GM10248 (cell line): ENCODE measurements around the gene CD4.

Source experiments
- CTCF ChIA-PET: fragments of 300-600 bp; sonication (Branson Sonifier 250); formaldehyde crosslinking; extraction: SDS; loops from one replicate; lab custom pipeline; 2021; ENCODE audit warnings: antibody characterized with exemption; lab: Yijun Ruan, JAX
- POLR2A ChIA-PET: fragments of 350-650 bp; sonication (Branson Sonifier 250); formaldehyde crosslinking; extraction: SDS; loops from one replicate; lab custom pipeline; 2020; ENCODE audit warnings: antibody characterized with exemption; lab: Yijun Ruan, JAX
- DNase-seq: peaks from one replicate; pipeline ENCODE4 v3.0.0; 2012; ENCODE audit errors: extremely low spot score
- CTCF ChIP-seq: IDR thresholded peaks from 2 replicates; pipeline ENCODE4 v1.5.1; 2012; ENCODE audit warnings: mild to moderate bottlenecking, low read depth; ENCODE audit errors: extremely low read depth, missing control alignments, control extremely low read depth

The CD4 gene

GRCh38 chr12:6754411-6754810 lies 34.9 kb upstream of the CD4 start:
- DNase-seq: no peak
- no peak for TF ChIP-seq CTCF
- CTCF ChIA-PET: interaction anchor here (0.6 to 5.9 kb wide), 39 partner anchors 8 to 221 kb away, joined by 3 to 80 read pairs (median 6); partner anchors contain the start of genes CDCA3, COPS7A, GNB3 and GPR162
- POLR2A ChIA-PET: interaction anchor here (0.9 to 1.6 kb wide), 3 partner anchors 9 to 113 kb away, joined by 4 to 9 read pairs (median 5); partner anchors contain the start of genes COPS7A and TPI1

DNA sequence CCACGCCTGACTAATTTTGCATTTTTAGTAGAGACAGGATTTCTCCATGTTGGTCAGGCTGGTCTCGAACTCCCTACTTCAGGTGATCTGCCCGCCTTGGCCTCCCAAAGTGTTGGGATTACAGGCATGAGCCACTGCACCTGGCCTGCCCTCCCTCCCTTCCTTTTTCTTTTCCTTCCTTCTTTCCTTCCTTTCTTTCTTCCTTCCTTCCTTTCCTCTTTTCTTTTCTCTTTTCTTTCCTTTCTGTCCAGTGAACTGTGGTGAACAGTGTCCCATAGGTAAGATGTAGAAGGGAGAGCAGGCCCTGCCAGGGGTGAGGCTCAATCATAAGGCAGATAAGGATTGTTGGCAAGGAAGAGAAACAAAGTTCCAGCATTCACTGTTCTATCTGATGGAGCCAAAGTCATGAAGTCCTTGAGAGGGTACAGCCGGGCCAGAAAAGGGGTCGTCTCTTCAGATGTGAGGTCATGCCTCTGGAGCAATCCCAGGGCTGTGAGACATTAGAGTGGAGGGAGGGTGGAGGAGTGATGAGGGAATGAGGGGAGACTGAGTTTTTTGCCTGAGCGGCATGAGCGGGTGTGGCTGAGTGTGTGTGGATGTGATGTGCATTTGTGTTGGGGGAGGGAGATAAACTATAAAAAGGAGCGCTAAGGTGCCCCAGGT lies 32.2 kb upstream of the CD4 start:
- no peak for DNase-seq
- TF ChIP-seq CTCF: no peak
- CTCF ChIA-PET: interaction anchor here (1.7 kb wide), 1 partner anchor 10 kb away, joined by 11 read pairs; the partner anchor contains the start of gene PTMS
- POLR2A ChIA-PET: no interaction called here

GRCh38 chr12:6758506-6759095 lies 30.7 kb upstream of the CD4 start:
- ChIA-PET CTCF (interaction anchor here (1.0 to 1.7 kb wide), 6 partner anchors 8 to 84 kb away, joined by 3 to 11 read pairs (median 3); partner anchors contain the start of genes LAG3 and PTMS), POLR2A (interaction anchor here (0.6 to 1.6 kb wide), 2 partner anchors 109 to 281 kb away, joined by 3 to 4 read pairs; partner anchors contain the start of gene TPI1)
- TF ChIP-seq CTCF: no peak

DNA sequence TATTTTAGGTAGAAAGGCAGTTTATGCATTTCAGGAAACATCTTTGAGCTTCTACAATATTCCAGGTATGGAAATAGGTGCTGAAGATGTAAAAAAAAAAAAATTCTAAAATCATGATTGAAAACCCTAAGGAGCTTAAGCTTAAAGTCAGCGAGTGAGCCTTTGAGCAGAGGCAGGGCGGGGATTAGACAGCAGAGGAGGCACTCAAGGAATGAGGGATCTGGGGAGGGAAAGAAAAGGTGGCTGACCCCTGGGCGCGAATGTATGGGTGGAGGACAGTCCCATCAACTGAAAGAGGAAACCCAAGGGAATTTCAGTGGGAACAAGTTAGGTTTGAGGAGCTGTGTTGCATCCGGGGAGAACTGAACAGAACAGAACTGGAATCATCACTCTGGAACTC lies 29.6 kb upstream of the CD4 start:
- ChIA-PET CTCF (interaction anchor here (0.6 to 2.2 kb wide), 8 partner anchors 9 to 164 kb away, joined by 3 to 7 read pairs (median 4); partner anchors contain the start of gene SPSB2), POLR2A (interaction anchor here (1.6 kb wide), 1 partner anchor 108 kb away, joined by 3 read pairs; the partner anchor contains the start of gene TPI1)
- TF ChIP-seq CTCF: no peak
- DNase-seq: no peak

More at GRCh38 chr12:6758506-6759095, 30.7 kb upstream of the CD4 start:
- no peak for DNase-seq

DNA sequence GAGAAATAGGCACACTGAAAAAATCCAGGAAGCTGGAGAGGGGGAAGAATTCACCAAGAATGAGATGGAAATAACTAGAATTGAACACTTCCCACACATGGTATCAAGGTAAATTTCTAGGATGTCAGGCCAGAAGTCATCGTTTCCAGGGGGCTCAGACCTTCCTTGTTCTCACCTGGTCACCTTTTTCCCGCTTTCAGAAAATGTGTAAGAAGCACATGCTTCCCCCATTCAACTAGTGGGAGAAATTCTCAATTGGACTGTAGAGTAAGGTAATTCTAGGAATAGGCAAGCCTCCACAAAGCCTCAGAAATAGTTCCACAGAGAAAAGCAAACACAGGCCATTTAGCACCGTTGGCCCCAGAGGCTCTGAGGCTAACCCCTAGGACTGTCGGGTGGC lies 25.9 kb upstream of the CD4 start:
- POLR2A ChIA-PET: interaction anchor here (1.2 kb wide), 1 partner anchor 10 kb away, joined by 5 read pairs; the partner anchor contains the start of gene MLF2
- TF ChIP-seq CTCF: no peak
- CTCF ChIA-PET: interaction anchor here (1.1 to 1.8 kb wide), 3 partner anchors 8 to 15 kb away, joined by 3 to 12 read pairs (median 3); partner anchors contain the start of gene MLF2
- no peak for DNase-seq
